Fibroblast of peridontal ligament (primary cell): ENCODE measurements around the gene LPP.
A peak's percentile ranks its signal among the peaks of the same experiment; 100 is the strongest.

Experiments
- DNase-seq: peaks from one replicate; pipeline ENCODE4 v3.0.0-alpha.2; 2010; ENCODE audit errors: extremely low read depth

Gene LPP

DNA sequence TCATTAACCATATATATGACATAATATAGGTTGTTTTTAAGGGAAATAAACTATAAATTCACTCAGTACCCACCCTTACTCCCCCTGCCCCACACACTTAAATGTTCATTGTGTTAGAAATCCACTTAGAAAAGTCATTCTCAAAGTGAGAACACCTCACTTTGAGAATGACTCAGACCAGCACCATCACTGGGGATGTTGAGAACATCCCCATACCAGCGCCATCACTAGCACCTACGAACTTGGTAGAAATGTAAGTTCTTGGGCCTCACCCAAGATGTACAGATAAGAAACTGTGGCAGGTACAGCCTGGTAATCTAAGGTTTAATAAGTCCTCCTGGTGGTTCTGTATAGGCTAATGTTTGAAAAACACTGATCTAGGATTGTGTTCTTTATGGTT, 362.6 kb downstream of the LPP start:
- no peak for DNase-seq

DNA sequence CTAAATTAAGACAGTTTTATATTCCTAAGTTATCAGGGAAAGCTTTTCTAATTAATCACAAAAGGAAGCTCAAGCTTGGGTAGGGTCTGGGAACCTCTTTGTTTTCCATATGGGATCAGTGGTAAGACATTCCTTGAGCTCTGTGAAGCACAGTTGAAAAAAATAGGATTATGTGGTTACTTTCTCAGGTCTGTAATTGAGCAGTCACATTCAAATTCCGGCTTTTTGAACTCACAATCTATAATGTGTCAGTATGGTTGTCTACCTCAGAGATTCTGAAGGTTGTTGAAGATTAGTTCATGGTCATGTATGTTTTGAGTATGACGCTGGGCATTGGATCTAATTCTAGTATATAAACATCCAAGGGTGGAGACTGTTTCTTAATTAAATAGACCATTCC, 364.5 kb downstream of the LPP start:
- no peak for DNase-seq

DNA sequence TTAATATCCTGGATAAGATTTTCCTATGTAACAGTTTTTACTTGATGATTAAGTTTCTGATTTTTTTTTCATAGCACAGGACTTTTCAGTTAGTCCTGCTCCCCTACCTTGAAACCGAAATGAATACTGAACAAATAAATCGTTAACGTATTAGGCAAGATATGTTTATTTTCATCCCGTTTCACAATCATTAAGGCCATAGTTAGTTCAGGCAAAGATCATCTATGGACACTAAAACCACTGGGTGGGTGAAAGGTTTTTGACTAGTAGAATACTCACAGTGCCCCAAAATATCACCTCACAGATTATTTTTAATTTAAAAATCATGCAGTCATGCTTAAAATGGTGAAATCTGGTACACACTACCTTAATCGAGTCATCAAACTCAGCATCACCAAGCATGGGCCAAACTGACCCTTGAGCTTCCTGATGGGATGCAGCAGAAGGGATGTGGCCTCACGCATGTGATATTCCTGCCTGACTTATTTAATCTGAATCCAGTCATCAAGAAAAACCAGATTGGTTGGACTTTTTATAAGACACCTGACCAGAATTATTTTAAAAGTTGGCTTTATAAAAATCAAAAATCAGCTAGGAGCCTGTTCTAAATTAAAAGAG, 365.0 kb downstream of the LPP start:
- DNase-seq: no peak

DNA sequence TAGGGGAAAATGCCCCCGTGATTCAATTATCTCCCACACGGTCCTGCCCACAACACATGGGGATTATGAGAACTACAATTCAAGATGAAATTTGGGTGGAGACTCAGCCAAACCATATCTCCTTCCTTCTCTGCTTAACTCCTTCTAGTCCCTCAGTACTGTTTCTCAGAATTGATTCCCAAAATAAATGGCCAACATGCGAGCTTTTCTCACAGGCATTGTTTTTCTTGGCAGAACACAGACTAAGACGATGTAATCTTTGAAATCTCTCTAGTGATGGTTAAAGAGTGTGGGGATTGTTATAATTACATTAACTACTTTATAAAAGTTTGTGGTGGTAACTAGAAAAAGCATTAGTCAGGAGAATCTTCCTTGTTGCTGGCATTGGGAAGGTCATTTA, 366.5 kb downstream of the LPP start:
- peak; percentile 45 for DNase-seq

DNA sequence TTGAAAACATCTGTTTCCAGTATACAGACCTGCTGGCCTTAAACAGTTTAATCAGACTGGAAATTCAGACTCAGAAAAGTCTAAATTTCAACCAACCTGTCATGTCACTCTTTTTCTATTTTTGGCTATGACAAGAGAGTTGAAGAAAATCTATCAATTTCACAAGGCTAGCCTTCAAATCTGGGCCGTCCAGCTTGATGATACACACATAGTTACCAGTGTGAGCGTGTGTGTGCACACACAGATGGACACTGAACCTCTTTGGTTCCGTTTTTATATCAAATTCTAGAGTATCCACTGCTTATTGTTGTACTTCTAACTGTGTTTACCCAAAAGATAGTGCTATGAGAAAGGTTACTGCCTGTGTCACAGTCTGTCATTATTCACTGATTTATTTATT, 368.2 kb downstream of the LPP start:
- no peak for DNase-seq

DNA sequence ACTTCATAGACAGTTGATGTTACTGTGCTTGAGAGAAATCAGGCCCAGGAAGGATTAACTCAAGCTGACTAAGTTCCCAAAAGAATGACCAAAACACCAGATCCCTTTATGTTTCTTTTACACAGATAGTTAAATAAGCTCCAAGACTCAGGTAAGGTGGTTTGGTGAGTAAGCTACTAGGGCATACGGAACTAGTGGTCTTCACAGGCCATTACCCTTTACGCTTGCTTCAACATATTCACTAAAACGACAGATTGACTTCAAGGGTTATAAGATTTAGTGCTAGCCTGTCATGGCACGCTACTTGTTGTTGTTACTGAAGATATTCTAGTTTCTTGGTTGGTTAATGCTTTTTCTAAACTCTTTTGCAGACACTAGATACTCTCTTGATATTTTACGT, 369.3 kb downstream of the LPP start:
- DNase-seq: no peak

DNA sequence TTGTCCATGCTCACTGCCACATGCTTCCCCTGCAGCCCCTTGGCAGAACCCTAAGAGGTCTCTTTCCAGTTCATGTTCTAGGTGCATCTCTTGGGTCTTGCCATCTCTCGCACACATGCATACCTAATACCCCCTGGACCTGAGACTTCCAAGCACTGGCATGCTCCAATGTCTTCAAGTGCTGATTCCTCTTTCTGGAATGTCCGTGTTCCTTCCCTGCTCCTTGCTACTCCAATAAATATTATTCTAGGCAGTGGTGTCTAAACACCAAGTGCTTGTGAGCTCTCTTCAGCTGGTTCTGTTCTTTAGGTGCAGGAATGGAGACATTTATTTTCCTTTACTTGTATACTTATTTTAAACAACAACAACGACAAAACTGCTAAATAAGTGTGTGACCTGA, 370.1 kb downstream of the LPP start:
- DNase-seq: no peak

DNA sequence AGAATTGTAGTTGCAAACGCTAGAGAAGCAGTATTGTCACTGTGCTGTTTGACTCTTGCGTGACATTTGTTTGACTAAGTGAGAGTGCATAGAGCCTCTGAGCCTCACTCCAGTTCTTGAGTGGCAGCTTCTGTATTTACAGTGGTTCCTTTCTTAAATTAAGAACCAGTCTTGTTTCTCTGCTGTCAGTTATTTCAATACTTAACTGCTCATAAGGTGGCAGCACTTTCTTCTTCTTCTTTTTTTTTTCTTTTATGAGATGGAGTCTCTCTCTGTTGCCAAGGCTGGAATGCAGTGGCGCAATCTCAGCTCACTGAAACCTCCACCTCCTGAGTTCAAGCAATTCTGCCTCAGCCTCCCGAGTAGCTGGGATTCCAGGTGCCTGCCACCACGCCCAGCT, 372.1 kb downstream of the LPP start:
- DNase-seq: peak; percentile 38

DNA sequence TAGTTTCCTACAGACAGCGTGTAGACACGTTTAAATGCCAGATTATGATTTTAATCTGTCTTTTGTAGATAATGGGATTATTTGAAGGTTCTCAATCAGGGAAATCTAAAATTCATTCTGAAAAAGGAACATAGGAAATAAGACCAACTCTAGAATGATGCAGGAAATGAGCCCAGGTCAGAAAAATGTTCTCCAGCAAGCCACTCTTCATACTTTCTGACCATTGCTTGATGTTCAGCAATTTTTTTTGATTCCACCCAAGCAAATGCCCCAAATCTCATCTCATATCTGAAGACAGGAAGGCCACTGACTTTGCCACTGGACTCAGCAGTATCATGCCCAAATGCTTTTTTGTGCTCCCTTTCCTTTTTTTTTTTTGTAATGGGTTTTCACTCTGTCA, 373.4 kb downstream of the LPP start:
- DNase-seq: no peak

DNA sequence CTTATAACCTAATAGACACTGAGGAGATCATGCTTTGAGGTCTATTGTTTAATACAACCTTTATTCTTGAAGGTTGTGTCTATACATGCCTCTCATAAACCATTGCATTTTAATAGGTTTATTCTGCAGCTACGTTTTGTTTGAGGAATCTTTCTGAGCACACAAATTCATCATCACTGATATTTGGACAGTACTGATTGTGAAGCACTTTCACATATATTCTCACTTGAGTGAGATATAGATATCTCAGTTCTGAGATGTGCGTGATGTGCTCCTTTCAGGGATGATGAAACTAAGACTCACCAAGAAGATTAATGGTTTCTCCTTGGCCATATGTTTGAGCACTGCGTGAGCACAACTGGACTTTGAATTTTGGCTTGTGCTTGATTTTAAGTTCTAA, 374.4 kb downstream of the LPP start:
- no peak for DNase-seq

DNA sequence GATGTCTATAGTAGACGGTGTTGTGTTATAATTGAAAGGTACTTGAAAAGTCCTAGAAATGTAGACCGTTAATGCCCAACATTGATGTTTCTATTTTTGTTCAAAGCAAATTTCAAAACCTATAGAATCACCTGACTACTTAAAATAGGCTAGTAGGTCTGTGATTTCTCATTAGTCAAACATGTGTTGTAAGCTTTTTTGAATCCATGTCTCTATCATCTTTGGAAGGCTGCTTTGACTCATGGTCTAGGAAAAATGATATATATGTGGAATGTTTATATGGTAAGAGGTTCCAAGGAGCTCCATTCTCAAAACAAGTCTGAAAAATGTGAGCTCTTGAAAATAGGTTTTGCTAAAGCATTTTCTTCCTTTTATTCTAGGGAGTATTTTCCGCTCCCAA, 375.3 kb downstream of the LPP start:
- peak; percentile 70 for DNase-seq

DNA sequence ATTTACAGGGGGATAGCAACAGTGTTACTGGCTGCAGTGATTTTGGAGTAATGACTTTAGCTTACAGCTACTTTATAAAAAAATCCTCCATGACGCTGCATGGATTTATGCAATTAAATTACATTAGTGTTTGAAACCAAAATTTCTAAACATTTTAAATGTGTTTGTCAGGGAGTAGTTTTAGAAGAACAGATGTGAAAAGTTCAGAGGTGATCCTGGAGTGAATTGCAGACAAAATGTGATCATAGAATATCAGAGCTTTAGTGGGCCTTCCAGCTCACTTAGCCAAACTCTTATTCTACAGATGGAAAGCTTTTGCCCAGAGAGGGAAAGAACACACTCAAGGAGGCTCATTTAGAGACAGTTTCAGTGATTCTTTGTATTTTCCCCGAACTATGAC, 376.3 kb downstream of the LPP start:
- DNase-seq: no peak

DNA sequence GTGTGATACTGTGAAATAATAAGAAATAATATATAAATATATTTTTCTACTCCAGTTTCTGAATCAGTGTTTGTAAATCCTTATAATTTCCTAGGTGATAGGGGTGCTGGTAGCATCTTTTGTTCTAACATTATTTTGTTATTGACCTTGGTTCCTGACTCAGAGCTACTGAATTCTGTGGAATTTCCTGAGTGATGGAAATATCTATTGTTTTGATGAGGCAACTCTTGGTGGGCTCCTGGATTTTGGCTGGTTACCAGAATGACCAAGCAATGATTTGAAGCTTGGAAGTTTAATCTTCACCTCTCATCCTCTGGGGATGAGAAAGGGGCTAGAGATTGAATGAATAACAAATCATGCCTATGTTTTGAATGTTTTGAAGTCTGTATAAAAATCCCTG, 377.3 kb downstream of the LPP start:
- DNase-seq: peak; percentile 48

DNA sequence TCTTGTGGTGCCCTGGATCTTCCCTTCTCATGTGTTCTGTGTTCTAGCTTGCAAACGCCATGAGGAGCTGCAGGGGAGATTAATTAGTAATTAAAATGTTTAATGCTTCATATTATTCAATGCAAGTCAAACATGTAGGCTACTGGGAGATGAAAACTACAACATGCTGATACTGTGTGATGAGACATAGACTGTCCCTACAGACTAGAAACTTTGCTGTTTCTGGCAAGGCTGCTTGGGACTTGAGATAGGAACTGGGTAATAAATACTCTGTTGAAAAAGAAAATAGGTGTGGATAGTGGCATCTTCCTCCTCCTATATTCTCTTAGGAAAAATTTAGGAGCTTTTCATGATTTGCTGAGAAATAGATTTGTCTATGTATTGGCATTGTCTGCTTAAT, 379.2 kb downstream of the LPP start:
- DNase-seq: no peak

DNA sequence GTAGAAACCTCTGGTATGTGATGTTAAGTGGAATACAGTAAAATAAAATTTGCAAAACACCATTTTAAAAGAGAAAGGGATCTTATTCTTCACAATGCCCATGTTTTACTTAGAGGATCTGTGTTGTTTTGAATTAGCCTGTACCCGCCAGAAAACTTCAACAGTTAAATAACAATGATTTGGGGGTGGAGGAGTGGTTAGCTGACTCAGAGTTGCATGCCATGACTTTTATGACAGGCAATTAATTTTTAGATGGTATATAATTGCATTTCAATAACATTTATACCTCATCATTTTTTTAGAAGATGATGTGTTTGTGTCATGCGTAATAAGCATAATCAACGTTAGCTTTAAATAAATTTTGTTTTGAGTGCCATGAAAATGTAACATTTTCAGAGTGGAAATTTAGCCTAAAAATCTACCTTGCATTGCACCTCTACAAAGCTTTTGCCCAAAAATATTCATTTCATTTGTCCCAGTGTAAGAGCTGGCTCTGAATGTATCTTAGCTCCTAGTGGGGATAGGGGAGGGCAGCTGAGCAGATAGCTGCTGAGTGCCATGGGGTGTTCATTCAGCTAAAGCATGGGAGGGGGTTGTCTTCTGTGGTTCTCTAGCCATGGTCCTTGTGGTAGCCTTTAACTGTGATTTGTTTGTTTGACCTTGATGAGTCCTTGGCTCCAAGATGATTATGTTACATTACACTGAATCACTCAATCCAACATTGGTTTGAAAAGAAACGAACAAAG, 379.8 kb downstream of the LPP start:
- peak; percentile 41 for DNase-seq

DNA sequence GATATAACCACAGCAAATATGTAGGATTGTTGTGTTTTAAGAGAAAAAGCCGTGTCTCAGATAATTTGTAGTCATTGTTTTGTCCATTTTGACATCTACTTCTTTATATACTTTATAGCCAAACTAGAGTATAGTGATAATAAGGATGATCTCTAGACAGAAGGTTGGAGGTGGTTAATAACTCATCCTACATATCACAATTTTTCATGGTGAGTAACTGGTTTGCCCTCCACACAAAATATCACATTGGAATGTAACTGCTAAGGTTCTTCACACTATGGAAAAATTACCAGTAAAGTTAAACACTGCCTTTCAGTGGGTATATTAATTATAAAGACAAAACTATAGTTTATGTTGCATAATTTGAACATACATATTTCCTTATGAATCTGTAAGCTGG, 380.7 kb downstream of the LPP start:
- DNase-seq: no peak

DNA sequence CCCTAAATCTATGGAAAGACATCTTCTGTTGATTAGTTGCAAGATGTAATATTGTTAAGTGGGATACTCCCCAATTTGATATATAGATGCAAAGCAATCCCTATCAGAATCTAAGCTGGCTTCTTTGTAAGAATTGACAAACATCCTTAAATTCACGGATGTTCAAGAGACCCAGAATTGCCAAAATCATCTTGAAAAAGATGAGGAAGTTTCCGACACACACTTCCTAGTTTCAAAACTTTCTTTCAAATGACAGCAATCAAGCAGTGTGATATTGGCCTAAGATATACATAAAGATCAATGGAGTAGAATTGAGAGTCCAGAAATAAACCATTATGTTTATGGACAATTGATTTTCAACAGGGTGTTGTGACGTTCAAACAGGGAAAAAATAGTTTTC, 383.6 kb downstream of the LPP start:
- DNase-seq: no peak

DNA sequence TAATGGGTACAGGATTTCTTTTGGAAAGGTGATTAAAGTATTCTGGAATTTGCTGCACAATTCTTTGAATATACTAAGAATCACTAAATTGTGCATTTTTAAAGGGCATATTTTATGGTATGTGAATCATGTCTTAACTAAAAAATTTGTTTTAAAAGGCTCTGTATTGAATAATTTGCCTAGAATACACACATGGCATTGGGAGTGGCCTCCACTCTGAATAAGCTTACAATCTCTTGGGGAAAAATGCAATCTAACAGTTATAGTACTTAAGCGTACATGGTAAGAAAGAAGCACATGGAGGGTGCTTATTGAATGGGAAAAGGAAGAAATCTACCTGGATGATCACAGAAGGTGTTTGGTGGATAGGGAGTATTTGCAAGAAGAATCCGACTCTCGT, 385.1 kb downstream of the LPP start:
- DNase-seq: no peak

DNA sequence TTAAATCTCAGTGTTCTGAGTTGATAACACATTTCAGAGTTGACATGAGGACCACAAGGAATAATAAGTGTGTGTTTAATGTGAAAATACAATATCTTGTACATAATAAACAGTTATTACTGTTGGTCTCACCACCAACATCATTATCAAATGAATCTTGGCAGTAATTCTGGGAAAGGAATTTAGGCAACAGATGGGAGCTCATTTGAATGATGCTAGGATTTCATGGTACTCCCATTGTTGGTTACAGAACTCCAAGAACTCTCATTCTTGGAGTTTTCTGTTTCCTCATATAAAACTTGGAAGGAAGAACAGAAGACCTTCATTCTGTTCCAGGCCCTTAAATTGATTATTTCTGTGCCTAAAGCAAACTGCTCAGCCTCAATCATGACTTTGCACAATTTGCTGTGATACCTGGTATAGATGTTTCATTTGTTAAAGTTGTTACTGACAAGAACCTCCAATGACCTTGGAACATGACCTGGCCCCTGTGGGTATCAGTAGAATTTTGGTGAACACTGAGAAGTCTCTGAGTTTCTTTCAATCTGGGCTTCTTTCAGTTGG, 385.8 kb downstream of the LPP start:
- DNase-seq: peak; percentile 40

DNA sequence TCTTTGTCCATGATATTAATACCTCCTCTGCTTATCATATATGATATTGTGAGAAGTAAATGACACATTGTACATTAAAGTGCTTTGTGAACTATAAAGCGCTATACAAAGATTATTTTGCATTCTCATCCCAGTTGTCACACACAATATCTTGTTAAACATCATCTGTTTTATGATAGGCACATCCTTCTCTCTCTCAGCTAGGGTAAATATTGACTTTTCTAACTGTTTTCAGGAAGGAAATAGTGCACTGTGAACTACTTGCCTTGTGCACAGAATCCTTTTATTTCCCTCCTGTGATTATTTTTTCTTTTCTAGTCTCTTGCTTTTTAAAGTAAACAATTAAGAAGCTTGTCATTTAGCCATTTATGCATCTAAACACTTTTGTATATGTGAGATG, 388.2 kb downstream of the LPP start:
- no peak for DNase-seq

DNA sequence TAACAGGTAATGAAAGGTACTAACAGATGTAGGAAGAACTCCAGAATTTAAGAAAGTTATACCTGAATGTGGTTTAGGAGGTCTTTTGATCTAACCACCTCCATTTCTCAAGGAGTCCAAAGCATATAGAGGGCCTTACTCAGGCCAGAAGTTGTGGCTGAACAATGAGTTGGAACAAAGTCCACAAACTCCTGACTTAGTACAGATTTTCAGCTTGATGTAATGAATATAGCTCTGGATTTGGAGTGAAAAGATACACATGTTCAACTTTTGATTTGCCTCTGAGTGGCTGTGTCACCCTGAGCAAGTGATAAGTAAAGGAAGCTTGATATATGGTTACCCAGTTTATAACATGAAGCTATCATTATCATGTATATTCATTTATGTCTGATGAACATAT, 390.1 kb downstream of the LPP start:
- DNase-seq: no peak

DNA sequence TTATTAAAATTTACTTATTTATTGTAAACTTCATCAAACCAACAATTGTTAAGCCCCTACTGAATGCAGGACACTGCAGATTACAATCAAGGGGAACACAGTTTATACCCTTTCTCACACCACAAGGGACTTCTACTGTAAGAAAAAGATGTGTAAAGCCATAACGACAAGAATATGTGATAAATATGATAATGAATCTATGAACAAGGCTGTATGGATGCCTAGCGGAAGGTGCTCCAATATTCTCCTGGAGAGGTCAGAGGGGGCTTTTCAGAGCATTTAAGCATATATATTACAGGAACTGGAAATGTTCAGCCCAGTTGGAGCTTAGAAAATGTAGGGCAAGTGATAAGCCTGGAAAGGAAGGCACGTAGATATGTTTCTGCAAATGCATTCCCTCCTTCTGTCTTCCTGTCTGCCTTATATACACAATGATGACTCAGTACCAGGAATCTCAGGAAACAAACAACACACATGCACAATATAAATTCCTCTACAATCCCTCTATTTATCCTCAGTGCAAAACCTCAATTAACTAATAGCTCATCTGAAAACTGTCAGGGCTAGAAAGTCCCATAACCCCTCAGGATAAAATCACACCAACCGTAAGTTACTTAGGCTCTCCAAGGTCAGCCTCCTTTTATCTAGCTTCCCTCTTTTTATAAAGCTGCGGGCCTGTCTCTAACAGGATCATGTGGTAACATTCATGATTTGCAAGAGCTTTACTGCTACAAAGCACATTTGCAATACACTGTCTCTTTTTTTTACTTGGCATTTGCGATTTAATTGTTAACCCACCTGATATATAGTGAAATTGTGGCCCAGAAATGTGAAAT, 393.1 kb downstream of the LPP start:
- DNase-seq: peak; percentile 27

DNA sequence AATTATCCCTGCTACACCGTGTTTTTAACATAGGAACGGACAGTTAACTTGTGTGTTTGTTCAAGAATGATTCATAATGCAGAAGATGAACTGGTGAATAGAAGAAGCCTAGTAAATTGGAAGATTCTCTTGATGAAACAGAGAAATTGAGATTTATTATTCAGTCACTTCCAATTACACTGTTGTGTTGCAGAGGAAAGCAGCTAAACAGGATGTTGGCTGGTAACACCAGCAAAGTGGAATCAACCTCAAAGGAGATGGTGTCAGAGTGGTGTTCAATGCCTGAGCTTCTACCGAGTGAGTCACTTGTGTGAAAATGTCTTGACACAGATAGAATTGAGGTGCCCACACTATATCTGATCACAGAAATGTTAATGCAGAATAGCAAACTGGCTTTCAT, 399.6 kb downstream of the LPP start:
- no peak for DNase-seq
